GM20431 (cell line): ENCODE data around the gene ELMOD1.
"Not testable (repeated sequence)": the region's sequence is repeated elsewhere in the genome, so short reads cannot be mapped to it uniquely, and the experiment has no call there.

ENCODE experiments used
- in situ Hi-C: fragments of 300-500 bp; cut with MseI, MboI; formaldehyde crosslinking; loops from one replicate; pipeline ENCODE4 v1.15.0; 2020; ENCODE audit warnings: low sequenced_read_pairs; ENCODE audit not compliant: unreplicated experiment

Gene ELMOD1

DNA sequence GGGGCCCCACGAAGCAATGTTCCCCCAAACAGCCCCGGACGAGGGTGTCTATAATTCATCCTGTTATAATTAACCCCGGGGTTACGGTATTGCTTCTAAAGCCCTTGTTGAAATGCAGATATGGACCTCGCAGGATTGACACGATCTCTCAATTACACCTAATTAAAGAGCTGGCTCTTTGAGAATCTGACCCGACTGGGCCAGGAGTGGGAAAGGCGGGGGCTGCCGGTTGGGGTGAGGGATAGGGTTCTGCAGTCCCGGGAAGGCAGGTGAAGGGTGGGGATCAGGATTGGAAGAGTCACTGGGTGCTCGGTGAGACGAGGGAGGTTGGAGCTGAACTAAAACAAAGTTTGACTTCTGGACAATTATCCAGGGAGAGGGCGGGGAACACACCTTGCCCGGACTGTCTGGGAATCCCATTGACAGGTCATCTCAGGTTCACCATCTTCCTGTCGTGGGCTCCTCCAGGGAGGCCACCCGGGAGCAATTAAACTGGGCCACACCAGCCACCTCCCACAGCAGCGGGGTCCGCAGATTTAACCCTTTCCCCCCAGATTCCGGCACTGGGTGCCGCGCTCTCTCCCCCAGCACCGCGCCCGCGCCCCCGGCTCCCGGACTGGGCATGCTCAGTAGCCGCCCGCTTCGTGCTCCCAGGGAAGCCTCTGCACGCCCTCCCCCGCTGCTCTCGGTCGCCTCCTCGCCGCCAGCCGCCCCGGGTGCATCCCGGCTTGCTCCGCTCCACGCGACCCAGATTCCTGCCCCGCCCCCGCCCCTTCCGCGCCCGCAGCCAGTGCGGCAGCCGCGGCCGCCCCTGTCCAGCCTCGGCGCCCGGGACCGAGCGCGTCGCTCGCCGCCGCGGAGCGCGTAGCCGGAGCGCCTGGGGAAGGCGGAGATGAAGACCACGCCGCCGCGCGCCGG lies at the start of gene ELMOD1:
Gene ELMOD1, plus strand, starts transcription at position 688 of the 918 bp plus-strand sequence. CDS start 27,043 bp downstream, outside the sequence.
- in situ Hi-C loops, result loop anchor here (25.0 kb wide), 1 partner anchor 97 kb away; no protein-coding TSS in a partner anchor

DNA sequence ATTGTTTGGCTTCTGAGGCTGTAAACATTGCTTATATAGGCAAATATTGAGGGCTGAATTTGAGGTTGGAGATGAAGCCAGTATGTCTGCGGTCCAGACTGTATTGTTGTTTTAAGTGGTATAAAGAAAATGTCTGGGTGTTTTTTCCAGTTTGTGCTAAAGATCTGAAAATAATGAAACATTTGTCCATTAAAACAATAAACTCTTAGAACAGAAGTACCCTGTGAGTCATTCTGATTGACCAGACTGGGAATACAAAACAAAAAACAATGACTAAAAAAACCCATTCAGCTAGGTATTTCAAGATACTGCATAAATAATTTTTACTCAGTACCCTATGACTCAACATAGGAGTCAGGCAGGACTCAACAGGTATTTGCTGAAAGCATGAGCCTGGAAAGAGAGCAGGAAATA lies 45.8 kb upstream of the ELMOD1 start:
- in situ Hi-C loops, result no loop called here

DNA sequence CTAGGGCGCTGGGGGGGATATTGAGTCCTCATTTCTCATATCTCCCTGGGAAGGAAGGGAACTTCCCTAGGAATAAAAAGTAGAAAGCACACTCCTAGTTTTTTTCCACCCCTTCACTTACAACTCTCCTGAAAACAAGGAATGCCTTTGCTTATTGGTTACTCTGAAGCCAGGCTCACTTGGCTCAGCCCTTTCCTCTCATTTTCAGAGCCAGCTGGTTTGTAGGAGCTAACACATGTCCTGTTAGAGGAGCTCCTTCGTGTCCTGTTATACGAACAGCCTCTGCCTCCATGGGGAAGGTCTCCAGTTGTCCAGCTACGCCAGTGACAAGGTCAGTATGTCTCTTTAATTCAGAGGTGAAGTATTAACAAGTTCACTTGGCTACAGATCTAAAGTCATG lies 43.0 kb upstream of the ELMOD1 start:
- in situ Hi-C loops, result no loop called here

DNA sequence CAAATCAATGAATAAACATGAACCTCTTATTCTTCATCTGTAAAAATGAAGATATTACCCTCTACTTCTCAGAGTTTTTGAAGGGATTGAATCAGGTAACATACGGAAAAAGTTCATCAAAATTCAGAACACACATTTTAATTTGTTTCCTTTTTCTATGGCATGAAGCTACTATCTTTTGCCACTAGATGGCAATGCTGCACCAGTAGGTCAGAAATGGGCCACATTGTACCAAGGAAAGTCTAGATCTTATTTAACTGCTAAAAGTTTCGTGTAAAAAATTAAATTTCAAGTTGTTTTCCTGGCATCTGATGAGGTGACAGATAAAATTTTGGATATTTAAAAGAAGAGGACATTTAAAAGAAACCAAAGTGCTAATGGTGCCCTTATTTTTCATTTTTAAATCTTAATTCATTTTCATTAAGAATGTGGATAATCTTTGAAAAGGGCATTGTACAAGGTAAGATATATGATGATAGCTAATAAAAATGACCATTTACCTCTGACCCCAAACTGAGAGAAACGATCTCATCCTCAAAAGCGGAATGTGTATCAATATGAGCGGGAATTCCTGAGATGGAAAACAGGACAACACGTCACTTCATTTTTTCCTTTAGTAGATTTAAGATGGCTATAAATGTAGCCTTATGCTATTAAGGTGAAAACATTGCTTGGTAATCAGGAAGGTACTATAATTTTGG lies 41.5 kb upstream of the ELMOD1 start:
- in situ Hi-C loops, result no loop called here

DNA sequence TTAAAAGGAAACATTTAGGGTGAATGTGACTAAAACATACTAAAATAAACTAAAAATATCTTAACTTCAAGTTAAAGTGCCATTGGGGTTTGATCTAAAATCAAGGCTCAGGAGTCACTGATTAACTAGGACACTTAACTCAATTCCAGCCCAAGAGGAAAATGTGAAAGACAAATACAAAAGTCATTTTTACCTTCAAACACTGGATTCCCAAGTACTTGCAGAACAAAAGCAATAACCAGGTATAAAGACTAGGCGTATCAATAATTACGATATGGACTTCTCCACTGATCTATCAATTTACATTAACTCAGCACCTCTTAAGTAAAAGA lies 41.0 kb upstream of the ELMOD1 start:
- in situ Hi-C loops, result no loop called here

DNA sequence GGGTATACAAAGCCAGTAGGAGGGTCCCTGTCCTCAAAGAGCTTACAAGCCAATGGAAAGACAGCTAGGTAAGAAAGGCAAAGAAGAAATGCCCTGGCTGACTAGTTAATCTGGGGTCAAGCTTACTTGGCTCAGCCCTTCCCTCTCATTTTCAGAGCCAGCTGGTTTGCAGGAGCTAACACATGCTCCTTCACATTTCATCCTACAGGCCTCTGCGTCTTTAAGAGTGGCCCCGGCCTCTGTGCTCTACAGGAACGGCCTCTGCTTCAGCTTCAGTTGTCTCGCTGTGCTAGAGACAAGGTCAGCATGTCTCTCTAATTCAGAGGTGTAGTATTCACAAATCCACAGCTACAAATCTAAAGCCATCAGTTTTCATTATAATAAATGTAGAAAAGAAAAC lies 40.6 kb upstream of the ELMOD1 start:
- in situ Hi-C loops, result no loop called here

DNA sequence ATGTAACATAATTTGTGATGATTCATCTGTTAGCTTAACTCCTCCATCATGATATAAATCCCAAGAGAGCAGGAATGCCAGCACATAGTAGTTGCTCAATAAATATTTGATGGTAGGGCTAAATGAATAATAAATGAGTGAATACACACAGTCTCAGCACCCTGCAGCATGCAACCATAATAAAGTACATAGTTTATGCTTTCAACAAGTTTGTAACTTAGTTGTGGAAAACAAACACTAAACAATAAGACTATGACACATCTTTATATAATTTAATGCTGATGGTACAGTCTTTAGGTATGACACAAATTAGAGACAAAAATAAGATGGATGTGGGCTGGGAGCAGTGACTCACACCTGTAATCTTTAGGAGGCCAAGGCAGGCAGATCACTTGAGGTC lies 29.3 kb upstream of the ELMOD1 start:
- in situ Hi-C loops, result no loop called here

DNA sequence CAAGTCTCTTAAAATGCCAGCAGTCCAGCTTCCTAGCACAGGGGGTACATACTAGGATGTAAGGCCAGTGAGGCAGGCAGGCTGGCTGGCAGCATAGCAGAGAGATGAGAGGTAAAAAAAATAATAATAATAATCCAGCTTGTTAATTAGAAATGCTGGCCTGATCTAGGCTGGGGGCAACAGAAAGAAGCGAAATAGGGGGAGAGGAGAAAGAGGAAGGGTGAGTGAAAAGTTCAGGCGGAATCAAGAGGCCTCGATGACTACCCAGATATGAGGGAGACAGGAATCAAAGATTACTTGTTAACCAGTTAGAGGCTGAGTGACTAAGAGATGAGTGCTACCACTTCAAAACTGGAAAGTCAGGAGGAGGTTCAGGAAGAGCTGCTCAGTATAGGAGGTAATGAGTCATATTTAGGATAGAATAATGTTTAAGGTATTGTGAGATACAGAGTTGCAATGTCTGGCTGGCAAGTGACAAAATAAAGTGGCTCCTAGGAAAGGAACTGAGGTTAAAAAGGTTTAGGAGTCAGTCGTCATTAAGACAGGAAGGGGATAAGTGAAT lies 28.2 kb upstream of the ELMOD1 start:
- in situ Hi-C loops, result no loop called here

DNA sequence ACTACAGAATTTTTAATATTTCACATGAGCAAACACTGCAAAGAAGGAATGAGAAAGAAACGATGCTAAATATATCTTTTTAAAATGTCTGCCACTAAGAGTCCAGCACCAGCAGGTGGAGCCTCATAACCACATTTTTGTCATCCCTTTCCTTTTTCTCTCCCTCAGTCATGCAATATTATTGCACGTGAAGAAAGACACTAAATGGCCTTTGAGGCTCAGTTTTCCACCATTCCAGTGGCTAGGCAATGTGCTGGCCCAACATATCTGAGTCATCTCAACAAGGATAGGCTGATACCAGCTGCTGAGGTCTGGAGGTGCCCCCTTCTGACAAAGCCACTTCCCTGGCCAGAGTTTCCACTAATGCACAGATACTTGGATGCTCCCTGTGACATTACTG lies 27.2 kb upstream of the ELMOD1 start:
- in situ Hi-C loops, result no loop called here

DNA sequence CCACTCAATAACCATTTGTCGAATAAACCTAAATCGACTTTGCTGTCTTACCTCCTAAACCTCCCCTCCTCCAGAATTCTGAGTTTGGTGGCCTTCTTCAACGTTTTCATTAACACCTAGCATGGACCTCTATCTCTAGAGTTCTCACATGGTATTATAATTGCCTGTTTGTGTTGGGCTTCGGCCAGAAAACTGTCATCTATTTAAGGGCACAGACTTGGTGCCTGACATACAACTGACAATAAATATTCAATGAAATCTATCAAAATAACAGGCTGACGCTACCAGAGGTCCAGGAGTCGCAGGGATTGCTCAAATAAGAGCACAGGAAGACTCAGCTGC lies 26.1 kb upstream of the ELMOD1 start:
- in situ Hi-C loops, result no loop called here

DNA sequence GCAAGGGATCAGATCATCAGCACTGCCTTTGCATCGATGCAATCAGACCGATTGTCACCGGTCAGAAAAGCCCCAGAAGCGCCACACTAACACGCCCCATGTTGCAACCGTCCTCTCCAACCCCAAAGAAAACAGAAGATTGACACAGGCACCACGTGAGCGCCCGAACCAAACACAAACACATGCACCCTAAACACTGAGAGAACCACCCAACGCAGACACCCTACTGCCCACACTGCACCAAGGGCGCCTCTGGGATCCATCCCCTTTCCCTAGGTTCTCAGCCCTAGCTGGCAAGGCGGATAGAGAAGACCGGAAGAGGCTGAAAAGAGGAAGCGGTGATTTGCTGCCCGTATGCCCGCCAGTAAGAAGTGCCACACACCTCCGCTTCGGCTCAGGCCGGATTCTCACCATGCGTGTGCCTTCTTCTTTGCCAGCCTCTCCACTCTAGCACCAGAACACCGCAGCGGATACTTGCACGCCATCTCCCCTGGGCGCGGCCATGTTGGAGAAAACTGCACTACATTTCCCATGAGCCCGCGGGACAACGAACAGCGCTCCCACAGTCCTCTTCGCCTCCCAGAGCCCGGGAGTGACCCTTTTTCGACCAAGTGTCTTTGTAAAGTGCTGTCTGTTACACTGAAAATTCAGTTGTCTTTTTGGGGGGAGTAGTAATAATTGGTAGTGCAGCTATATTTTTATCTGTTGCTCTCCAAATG lies 25.6 kb upstream of the ELMOD1 start, which contains the start of gene ALKBH8:
Gene ALKBH8, minus strand, starts transcription at position 517 of the 719 bp plus-strand sequence. CDS start 4,842 bp downstream, outside the sequence.
- in situ Hi-C loops, result no loop called here

DNA sequence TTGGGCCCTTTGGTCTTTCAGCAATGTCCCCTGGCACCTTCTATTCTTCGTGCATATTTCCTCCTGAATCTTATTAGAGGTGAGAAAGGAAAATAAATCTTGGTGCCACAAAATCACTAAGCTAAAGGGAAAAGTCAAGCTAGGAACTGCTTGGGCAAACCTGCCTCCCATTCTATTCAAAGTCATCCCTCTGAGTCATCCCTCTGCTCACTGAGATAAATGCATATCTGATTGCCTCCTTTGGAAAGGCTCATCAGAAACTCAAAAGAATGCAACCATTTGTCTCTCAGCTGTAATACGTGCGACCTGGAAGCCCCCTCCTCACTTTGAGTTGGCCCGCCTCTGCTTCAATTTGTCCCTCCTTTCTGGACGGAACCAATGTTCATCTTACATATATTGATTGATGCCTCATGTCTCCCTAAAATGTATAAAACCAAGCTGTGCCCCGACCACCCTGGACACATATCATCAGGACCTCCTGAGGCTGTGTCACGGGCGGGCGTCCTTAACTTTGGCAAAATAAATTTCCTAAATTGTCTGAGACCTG lies 24.9 kb upstream of the ELMOD1 start:
- in situ Hi-C loops, result not testable (repeated sequence)

DNA sequence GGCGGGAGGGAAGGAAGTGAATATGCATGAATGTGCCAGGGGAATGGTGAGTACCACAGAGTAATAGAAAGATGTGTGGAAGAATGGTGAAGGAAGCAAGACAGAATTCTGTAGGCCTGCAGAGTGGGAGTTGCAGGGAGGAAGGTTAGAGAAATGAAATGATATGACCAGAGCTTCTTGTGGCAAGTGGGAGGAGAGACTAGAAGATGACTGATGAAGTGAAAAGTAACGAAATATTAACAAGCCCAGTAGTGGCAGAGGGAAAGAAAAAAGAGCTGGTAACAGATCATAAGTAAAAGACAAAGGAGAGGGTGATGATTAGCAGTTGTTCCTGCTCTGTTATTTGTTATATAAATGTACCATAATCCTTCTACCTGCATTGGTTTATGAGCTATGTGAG lies 24.4 kb upstream of the ELMOD1 start:
- in situ Hi-C loops, result no loop called here

DNA sequence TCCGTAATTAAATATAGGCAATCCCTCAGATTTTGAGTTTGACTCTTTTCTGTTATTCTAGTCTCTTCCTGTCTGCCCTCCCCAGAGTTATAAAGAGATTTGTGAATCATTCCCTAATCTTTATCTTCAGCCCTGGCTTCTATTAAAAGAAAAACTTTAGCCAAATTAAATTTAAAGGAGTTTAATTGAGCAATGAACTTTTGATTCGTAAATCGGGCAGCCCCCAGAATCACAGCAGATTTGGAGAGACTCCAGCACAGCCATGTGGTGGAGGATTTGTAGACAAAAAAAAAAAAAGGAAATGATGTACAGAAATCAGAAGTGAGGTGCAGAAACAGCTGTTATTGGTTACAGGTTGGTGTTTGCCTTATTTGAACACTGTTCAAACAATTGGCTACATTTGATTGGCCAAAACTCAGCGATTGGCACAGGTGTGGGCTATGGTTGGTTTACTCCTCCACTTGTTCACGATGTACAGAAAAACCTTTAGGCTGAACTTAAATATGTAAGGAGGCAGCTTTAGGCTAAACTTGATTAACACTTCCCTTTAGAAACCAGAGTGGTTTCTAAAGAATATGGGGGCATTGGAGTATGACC lies 23.1 kb upstream of the ELMOD1 start:
- in situ Hi-C loops, result no loop called here

DNA sequence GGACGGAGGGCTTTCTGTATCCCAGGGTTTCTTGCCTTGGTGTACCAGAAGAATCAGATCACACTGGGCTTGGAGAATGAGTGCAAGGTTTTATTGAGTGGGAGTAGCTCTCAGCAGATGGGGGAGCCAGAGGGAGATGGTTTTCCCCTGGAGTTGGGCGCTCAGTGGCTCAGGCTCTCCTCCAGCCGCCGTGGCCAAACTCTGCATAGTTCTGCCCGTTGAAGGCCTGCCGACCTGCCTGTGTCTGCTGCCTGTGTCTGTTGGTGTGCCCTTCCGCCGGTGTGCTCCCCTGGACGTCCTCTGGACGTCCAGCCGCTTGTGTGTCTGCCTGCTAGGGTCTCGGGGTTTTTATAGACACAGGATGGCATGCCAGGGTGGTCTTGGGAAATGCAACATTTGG lies 20.9 kb upstream of the ELMOD1 start:
- in situ Hi-C loops, result no loop called here

DNA sequence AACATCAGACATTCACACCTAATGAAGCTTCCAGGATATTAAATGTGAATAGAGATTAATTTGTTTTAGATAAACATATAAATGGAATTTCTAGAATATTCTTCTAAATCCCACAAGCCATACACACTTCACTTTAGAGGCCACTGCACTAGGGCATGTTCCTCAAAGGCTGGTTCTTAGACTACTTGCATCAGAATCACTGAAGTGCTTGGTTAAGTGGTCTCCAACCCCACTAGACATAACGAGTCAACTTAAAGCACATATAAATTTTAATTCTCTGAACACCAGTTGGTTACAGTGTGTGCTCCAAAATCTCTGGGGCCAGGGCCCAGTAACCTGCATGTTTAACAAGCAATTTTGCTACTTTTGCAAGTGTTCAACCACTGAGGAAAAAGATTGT lies 17.5 kb upstream of the ELMOD1 start:
- in situ Hi-C loops, result no loop called here

DNA sequence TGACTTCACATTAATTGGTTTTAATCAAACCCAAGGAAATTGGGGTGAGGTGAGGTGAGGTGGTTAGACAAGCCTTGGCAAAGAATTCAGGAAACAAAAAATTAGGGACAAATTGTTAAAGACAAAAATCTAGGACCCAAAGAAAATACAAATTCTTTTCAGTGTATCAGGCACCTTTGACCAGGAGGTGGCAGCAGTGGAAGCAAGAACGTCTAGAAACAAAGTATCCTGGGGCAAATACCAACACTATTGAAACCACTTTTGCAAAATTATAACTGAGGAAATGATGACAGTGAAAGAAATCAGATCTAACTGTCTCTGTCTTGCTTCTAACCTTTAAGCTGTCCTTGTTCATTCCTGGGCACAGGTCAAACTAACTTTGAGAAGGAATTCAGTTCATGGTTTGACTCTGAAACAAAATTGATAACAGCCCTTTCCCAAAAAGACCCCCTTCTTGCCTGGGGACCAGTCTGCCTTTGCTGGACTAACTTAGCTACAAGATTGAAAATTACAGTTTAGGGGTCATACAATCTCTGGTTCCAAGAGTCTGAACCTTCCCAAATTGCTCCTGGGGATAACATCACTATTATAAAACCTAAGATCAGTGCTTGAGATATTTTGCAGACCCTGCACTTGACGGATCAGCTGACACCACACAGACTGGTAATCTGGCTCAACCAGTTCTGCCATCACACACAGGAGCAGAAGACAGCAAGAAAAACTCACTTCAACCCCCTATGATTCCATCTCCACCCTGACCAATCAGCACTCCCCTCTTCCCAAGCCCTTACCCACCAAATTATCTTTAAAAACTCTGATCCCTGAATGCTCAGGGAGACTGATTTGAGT lies 14.2 kb upstream of the ELMOD1 start:
- in situ Hi-C loops, result loop anchor here (25.0 kb wide), 1 partner anchor 111 kb away; no protein-coding TSS in a partner anchor

DNA sequence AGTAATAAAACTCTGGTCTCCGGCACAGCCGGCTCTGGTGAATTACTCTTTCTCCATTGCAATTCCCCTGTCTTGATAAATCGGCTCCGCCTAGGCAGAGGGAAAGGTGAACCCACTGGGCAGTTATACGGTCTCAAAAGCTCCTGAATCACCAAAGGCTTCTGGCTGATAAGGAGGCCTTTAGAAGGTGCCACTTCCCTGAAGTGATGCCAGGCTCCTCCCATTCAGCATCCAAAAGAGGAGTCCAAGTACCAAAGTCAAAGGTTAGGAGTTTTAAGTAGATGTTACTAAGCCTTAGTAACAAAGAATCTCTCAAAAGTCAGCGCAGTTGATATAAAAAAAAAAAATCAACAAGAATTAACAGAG lies 13.6 kb upstream of the ELMOD1 start:
- in situ Hi-C loops, result loop anchor here (25.0 kb wide), 1 partner anchor 110 kb away; no protein-coding TSS in a partner anchor

DNA sequence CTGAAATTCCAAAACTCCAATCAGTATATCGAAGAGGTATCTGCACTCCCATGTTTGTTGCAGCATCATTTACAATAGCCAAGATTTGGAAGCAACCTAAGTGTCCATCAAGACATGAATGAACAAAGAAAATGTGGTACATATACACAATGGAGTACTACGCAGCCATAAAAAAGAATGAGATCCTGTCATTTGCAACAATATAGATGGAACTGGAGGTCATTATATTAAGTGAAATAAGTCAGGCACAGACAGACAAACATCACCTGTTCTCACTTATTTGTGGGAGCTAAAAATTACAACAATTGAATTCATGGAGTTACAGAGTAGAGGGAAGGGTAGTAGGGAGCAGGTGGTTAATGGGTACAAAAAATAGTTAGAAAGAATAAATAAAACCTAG lies 11.8 kb upstream of the ELMOD1 start:
- in situ Hi-C loops, result loop anchor here (25.0 kb wide), 1 partner anchor 108 kb away; no protein-coding TSS in a partner anchor
